Suprapubic skin (tissue), 4 donors: ENCODE measurements around the gene CAPN14. TPM values are rescaled to one million over a fixed set of nuclear protein-coding genes. Genes with fewer than 3 reads are reported as not detected.

Source experiments
- DNase-seq, 2 donors: peaks; one replicate each; pipeline ENCODE4 v3.0.0-alpha.2; 2019; ENCODE audit warnings: low spot score in 2 of 2
- H3K27ac ChIP-seq: fragments of 200-600 bp; sonication (generic); one replicate; pipeline ENCODE4 v1.5.1; 2019
- H3K27me3 ChIP-seq: fragments of 200-600 bp; sonication (generic); one replicate; pipeline ENCODE4 v1.5.1; 2019
- H3K36me3 ChIP-seq: fragments of 200-600 bp; sonication (generic); one replicate; pipeline ENCODE4 v1.5.1; 2019
- H3K4me1 ChIP-seq: fragments of 200-600 bp; sonication (generic); one replicate; pipeline ENCODE4 v1.5.1; 2019
- H3K4me3 ChIP-seq: fragments of 200-600 bp; sonication (generic); one replicate; pipeline ENCODE4 v1.5.1; 2019; ENCODE audit warnings: mild to moderate bottlenecking
- H3K9me3 ChIP-seq: fragments of 200-600 bp; sonication (generic); one replicate; pipeline ENCODE4 v1.5.1; 2019
- EP300 ChIP-seq: sonication (generic); formaldehyde crosslinking; IDR thresholded peaks from one replicate; pipeline ENCODE4 v1.6.1; 2017; ENCODE audit warnings: antibody characterized with exemption
- POLR2A ChIP-seq, 2 donors: fragments of 450-650 bp; IDR thresholded peaks; one replicate each; pipeline ENCODE4 v1.6.1; 2017; ENCODE audit warnings: antibody characterized with exemption in 2 of 2, mild to moderate bottlenecking in 2 of 2, moderate library complexity in 2 of 2
- POLR2AphosphoS5 ChIP-seq, 3 donors: sonication (generic); formaldehyde crosslinking; IDR thresholded peaks; one replicate each; pipeline ENCODE4 v1.6.1; 2017; ENCODE audit warnings: antibody characterized with exemption in 3 of 3
- WGBS: methylation state at CpG from one replicate; pipeline ENCODE4 v1.1.5; 2018; 5-methylcytosine and 5-hydroxymethylcytosine counted together
- total RNA-seq, 4 donors: library from RNA; depleted of rRNA; stranded (reverse); fragments of >200 nt; gene quantifications; one replicate each; pipeline ENCODE4 v1.1.0, GENCODE V29; 2016
- TF ChIP-seq, protein P1 (sequence below), 2 donors: fragments of 200-600 bp in 1 of 2; fragments of 450-650 bp in 1 of 2; sonication (generic) in 1 of 2; IDR thresholded peaks; one replicate each; pipeline ENCODE4 v1.5.1; 2016 to 2019; ENCODE audit warnings: antibody characterized with exemption in 2 of 2, mild to moderate bottlenecking in 1 of 2, moderate library complexity in 1 of 2

The CAPN14 gene
- total RNA-seq, 4 donors from 2014 or later: 0.53 to 2.1 (median 0.83) TPM

DNA sequence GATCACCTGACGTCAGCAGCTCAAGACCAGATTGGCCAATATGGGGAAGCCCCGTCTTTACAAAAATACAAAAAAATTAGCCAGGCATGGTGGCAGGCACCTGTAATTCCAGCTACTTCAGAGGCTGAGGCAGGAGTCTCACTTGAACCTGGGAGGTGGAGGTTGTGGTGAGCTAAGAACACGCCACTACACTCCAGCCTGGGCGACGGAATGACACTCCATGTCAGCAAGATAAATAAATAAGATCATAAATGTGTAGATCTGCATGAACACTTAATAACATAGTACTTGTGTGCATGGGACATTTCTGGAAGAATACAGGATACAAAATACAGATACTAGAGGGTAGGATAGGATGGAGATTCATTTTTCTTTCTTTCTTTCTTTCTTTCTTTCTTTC, 25.7 kb upstream of the CAPN14 start:
- no peak overlapping the region for H3K27ac ChIP-seq
- peaks cover 29% of the 10 kb centered on the region for H3K4me1 ChIP-seq
- TF ChIP-seq POLR2A (IDR thresholded peaks at IDR 0.05) (no peak), POLR2AphosphoS5 (IDR thresholded peaks at IDR 0.05) (no peak), EP300 (no peak)
- TF ChIP-seq, protein P1, sequence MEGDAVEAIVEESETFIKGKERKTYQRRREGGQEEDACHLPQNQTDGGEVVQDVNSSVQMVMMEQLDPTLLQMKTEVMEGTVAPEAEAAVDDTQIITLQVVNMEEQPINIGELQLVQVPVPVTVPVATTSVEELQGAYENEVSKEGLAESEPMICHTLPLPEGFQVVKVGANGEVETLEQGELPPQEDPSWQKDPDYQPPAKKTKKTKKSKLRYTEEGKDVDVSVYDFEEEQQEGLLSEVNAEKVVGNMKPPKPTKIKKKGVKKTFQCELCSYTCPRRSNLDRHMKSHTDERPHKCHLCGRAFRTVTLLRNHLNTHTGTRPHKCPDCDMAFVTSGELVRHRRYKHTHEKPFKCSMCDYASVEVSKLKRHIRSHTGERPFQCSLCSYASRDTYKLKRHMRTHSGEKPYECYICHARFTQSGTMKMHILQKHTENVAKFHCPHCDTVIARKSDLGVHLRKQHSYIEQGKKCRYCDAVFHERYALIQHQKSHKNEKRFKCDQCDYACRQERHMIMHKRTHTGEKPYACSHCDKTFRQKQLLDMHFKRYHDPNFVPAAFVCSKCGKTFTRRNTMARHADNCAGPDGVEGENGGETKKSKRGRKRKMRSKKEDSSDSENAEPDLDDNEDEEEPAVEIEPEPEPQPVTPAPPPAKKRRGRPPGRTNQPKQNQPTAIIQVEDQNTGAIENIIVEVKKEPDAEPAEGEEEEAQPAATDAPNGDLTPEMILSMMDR (IDR thresholded peaks at IDR 0.05): no peak
- no peak for DNase-seq
- no peaks in the 10 kb centered on the region for H3K27me3 ChIP-seq
- no peaks in the 10 kb centered on the region for H3K9me3 ChIP-seq
- WGBS: 87% methylated on average over 5 of the region's 5 CpGs
- H3K4me3 ChIP-seq: no peak overlapping the region
- H3K36me3 ChIP-seq: peaks cover 2% of the 10 kb centered on the region

DNA sequence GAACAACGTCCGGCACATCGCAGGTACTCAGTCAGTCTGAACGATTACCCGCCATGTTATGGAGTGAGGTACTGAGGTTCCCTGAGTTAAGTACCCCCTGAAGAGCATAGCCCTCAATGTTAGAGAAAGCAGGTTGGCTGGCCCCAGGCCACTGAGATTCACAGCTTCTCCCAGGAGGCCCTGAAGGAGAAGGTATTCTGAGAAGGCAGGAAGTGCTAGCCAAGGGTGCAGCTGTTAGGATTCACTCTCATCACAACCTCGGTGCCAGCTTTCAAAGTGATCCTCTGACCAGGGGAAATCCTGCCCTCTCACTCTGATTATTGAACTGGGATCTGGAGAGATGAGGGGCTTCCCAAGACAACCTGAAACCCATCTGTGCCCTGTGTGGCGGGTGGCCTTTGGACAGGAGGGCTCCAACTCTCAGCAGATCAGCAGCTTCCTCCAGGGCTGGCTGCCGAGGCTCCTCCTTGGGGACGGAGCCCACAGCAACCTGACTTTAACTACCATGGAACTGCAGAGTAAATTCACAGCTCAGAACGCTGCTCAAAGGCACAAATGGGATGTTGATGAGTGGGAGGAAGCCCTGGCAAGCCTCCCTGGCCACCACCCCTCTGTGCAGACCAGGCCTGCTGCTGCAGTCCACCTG, 24.4 kb upstream of the CAPN14 start:
- H3K27me3 ChIP-seq: no peaks in the 10 kb centered on the region
- H3K36me3 ChIP-seq: no peaks in the 10 kb centered on the region
- DNase-seq: no peak
- no peak overlapping the region for H3K4me3 ChIP-seq
- no peak overlapping the region for H3K27ac ChIP-seq
- H3K4me1 ChIP-seq: peaks cover 29% of the 10 kb centered on the region
- WGBS: 85% methylated on average over 8 of the region's 10 CpGs
- TF ChIP-seq, protein P1 (IDR thresholded peaks at IDR 0.05): no peak
- TF ChIP-seq EP300 (no peak), POLR2A (IDR thresholded peaks at IDR 0.05) (no peak), POLR2AphosphoS5 (IDR thresholded peaks at IDR 0.05) (no peak)
- no peaks in the 10 kb centered on the region for H3K9me3 ChIP-seq

DNA sequence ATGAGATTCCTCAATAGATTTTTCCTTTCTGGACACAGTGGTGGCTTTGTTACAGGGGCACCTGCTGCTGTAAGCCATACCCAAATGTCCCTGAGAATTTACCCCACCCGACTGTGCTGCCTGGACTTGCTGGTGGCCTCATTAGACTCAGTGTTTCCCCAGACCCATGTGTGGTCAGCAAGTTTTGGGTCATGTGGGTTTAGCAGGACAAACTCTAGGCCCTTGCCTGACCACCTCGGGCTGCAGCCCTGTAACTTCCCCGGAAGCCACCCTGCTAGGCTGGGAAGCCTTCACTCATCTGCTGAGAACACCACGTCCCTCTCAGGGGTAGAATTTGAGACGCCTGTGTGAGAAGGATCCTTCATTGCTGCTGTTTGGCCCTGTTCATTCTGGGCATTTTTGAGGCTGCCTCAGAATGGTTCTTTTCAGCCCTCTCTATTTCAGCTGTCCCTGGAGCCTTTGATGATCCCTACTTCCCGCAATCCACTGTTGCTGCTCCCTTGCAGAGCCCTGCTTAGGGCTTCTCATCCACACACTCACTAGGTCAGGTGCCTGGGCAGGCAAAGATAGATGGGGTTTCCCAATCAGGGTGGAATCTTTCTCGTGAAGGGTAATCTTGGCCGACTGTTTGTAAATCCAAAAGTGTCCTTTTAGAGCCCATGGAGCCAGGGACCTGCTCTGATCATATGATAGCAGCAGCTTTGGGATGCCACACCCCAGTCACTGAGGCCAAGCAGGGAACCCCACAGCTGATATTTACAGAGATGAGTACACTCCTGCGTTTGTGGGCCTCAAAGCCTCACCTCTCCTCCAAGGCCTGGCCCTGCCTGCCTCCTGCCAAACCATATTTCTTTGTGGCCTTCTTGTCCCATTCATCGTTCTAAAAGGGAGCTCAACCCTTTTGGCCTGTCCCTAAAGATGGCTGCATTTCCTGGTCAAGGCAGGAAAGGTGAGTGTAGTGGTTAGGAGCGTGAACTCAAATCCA, 23.4 kb upstream of the CAPN14 start:
- peaks cover 39% of the 10 kb centered on the region for H3K4me1 ChIP-seq

DNA sequence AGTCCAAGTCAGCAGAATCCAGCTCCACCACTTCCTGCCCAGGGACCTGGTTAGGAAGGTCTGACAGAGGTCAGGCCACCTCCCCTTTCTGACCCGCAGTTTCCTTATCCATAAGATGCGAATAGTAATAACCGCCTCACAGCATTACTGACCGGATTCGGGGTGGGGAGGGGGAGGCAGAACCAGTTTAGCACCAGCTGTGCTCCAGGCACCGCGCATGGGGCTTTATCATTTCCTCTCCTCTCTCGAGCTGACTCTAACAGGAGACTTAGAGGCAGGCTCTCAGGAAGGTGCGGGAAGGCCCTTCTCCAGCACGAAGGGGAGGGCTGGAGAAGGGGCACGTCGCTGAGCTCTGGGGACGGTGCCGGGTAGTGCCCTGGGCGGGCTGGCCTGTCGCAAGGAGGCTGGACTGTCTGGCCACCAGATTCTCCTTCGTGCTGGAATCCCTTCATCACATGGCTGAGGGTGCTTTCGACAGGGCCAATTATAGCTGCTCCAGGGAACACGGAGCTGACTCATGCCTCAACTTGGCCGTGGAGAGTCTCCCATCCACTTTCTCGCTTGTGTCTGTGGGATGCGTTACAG, 22.4 kb upstream of the CAPN14 start:
- H3K36me3 ChIP-seq: no peaks in the 10 kb centered on the region
- peak overlapping the region; percentile 50 for H3K27ac ChIP-seq
- H3K4me1 ChIP-seq: peaks cover 48% of the 10 kb centered on the region
- DNase-seq: peak in 1 of 2 donors; percentile 71
- WGBS: 32% methylated on average over 22 of the region's 22 CpGs
- no peak overlapping the region for H3K4me3 ChIP-seq
- no peaks in the 10 kb centered on the region for H3K9me3 ChIP-seq
- no peaks in the 10 kb centered on the region for H3K27me3 ChIP-seq
- TF ChIP-seq, protein P1 (IDR thresholded peaks at IDR 0.05): no peak
- TF ChIP-seq POLR2AphosphoS5 (IDR thresholded peaks at IDR 0.05): peak in 1 of 3 donors; percentile 14
- TF ChIP-seq EP300: no peak

More for the DNA sequence above, 23.4 kb upstream of the CAPN14 start:
- Histone ChIP-seq H3K36me3 (no peaks in the 10 kb centered on the region), H3K4me3 (no peak overlapping the region), H3K27ac (no peak overlapping the region), H3K9me3 (no peaks in the 10 kb centered on the region), H3K27me3 (no peaks in the 10 kb centered on the region)
- TF ChIP-seq EP300 (no peak), POLR2AphosphoS5 (IDR thresholded peaks at IDR 0.05) (no peak), POLR2A (IDR thresholded peaks at IDR 0.05) (no peak)
- TF ChIP-seq, protein P1 (IDR thresholded peaks at IDR 0.05): no peak
- WGBS: 74% methylated on average over 11 of the region's 11 CpGs
- DNase-seq: no peak
